DOHH2 (cell line): ENCODE measurements around the gene ZNF683.

ENCODE experiments used
- H3F3A ChIP-seq: fragments of 200-600 bp; sonication (generic), shearing (Covaris generic); 2 replicates; pipeline ENCODE4 v1.6.0; 2016; ENCODE audit warnings: antibody characterized with exemption, mild to moderate bottlenecking; ENCODE audit not compliant: control insufficient read depth, insufficient read depth
- H3K27ac ChIP-seq: fragments of 200-600 bp; sonication (generic); 2 replicates; pipeline ENCODE4 v1.5.1; 2014; ENCODE audit warnings: low read depth, mild to moderate bottlenecking, low read length, moderate library complexity
- H3K27me3 ChIP-seq: fragments of 200-600 bp; sonication (generic); 2 replicates; pipeline ENCODE4 v1.6.1; 2014; ENCODE audit warnings: mild to moderate bottlenecking, low read length, mixed read lengths; ENCODE audit not compliant: control insufficient read depth
- H3K36me3 ChIP-seq: fragments of 200-600 bp; sonication (generic); 2 replicates; pipeline ENCODE4 v1.6.1; 2014; ENCODE audit warnings: mild to moderate bottlenecking, low read length, moderate library complexity, mixed read lengths; ENCODE audit not compliant: control insufficient read depth
- H3K4me1 ChIP-seq: fragments of 200-600 bp; sonication (generic); 2 replicates; pipeline ENCODE4 v1.6.1; 2014; ENCODE audit warnings: mild to moderate bottlenecking, low read length, mixed read lengths; ENCODE audit not compliant: control insufficient read depth
- H3K4me2 ChIP-seq: fragments of 200-600 bp; sonication (generic); 2 replicates; pipeline ENCODE4 v1.6.0; 2014; ENCODE audit warnings: mild to moderate bottlenecking, low read length, moderate library complexity
- H3K4me3 ChIP-seq: fragments of 200-600 bp; sonication (generic); 2 replicates; pipeline ENCODE4 v1.5.1; 2014; ENCODE audit warnings: mild to moderate bottlenecking, low read length, mixed read lengths
- H3K79me2 ChIP-seq: fragments of 200-600 bp; sonication (generic); 2 replicates; pipeline ENCODE4 v1.6.1; 2014; ENCODE audit warnings: mild to moderate bottlenecking, low read length, mixed read lengths; ENCODE audit not compliant: control insufficient read depth
- H3K9me2 ChIP-seq: fragments of 200-600 bp; sonication (generic); replicated peaks from 2 replicates; pipeline ENCODE4 v1.6.1; 2014; ENCODE audit warnings: mild to moderate bottlenecking, low read length, mixed read lengths; ENCODE audit not compliant: control insufficient read depth
- H3K9me3 ChIP-seq: fragments of 200-600 bp; sonication (generic); 2 replicates; pipeline ENCODE4 v1.6.1; 2014; ENCODE audit warnings: antibody characterized with exemption, low read length, mixed read lengths; ENCODE audit not compliant: control insufficient read depth, insufficient read depth
- H4K20me1 ChIP-seq: fragments of 200-600 bp; sonication (generic); 2 replicates; pipeline ENCODE4 v1.6.0; 2014; ENCODE audit warnings: low read depth, mild to moderate bottlenecking, antibody characterized with exemption, low read length, moderate library complexity; ENCODE audit not compliant: control insufficient read depth, insufficient read depth
- CTCF ChIP-seq: fragments of 200-600 bp; sonication (generic); IDR thresholded peaks from one replicate; pipeline ENCODE4 v1.5.1; 2014; ENCODE audit warnings: antibody characterized with exemption, mild to moderate bottlenecking, low read depth, low read length; ENCODE audit not compliant: poor library complexity, severe bottlenecking
- EZH2phosphoT487 ChIP-seq: fragments of 200-600 bp; sonication (generic); IDR thresholded peaks from 2 replicates; pipeline ENCODE4 v1.6.1; 2017; ENCODE audit warnings: borderline replicate concordance, mild to moderate bottlenecking, antibody characterized with exemption, low read length, moderate library complexity, mixed read lengths

Gene ZNF683

GRCh38 chr1:26338670-26339069 lies 33.9 kb downstream of the ZNF683 start:
- Histone ChIP-seq H3F3A (peaks cover 7% of the 10 kb centered on the region; the same call in 1 of the 2 replicates), H3K27me3 (peaks cover 27% of the 10 kb centered on the region), H3K4me3 (no peak overlapping the region), H3K27ac (no peak overlapping the region), H3K79me2 (no peaks in the 10 kb centered on the region), H3K4me2 (no peak overlapping the region), H4K20me1 (no peaks in the 10 kb centered on the region), H3K9me2 (no peaks in the 10 kb centered on the region), H3K9me3 (no peaks in the 10 kb centered on the region), H3K36me3 (no peaks in the 10 kb centered on the region), H3K4me1 (peaks cover 21% of the 10 kb centered on the region)
- TF ChIP-seq CTCF (no peak), EZH2phosphoT487 (no peak)

GRCh38 chr1:26337625-26338024 lies 34.9 kb downstream of the ZNF683 start:
- Histone ChIP-seq H3K27ac (no peak overlapping the region), H3K36me3 (no peaks in the 10 kb centered on the region), H3K4me2 (no peak overlapping the region), H3K27me3 (peaks cover 25% of the 10 kb centered on the region), H3K9me2 (no peaks in the 10 kb centered on the region), H3K4me3 (no peak overlapping the region), H3F3A (peaks cover 7% of the 10 kb centered on the region; the same call in 1 of the 2 replicates), H3K9me3 (no peaks in the 10 kb centered on the region), H3K4me1 (peaks cover 21% of the 10 kb centered on the region), H3K79me2 (no peaks in the 10 kb centered on the region), H4K20me1 (no peaks in the 10 kb centered on the region)
- TF ChIP-seq EZH2phosphoT487: no peak
- TF ChIP-seq CTCF: no peak

- no peak overlapping the region for H3K4me3 ChIP-seq
- no peaks in the 10 kb centered on the region for H3K36me3 ChIP-seq
- H3K4me1 ChIP-seq: peaks cover 21% of the 10 kb centered on the region
- no peaks in the 10 kb centered on the region for H3K9me2 ChIP-seq
- H3K79me2 ChIP-seq: no peaks in the 10 kb centered on the region
- no peak for TF ChIP-seq CTCF
- TF ChIP-seq EZH2phosphoT487: no peak
- H4K20me1 ChIP-seq: no peaks in the 10 kb centered on the region
- peak overlapping the region; percentile 87; the same call in 1 of the 2 replicates for H3K4me2 ChIP-seq
- H3K9me3 ChIP-seq: no peaks in the 10 kb centered on the region
- H3K27me3 ChIP-seq: peaks cover 24% of the 10 kb centered on the region
- no peak overlapping the region for H3K27ac ChIP-seq
- H3F3A ChIP-seq: peaks cover 7% of the 10 kb centered on the region; the same call in 1 of the 2 replicates
Observed at GRCh38 chr1:26337206-26337535, 35.4 kb downstream of the ZNF683 start.
